GOT3 (cell line): ENCODE results near the gene TTC12.

ENCODE experiments used
- DNase-seq: peaks from one replicate; lab custom pipeline; 2025; ENCODE audit warnings: mixed read lengths; lab: John Stamatoyannopoulos, UW

The TTC12 gene, protein sequence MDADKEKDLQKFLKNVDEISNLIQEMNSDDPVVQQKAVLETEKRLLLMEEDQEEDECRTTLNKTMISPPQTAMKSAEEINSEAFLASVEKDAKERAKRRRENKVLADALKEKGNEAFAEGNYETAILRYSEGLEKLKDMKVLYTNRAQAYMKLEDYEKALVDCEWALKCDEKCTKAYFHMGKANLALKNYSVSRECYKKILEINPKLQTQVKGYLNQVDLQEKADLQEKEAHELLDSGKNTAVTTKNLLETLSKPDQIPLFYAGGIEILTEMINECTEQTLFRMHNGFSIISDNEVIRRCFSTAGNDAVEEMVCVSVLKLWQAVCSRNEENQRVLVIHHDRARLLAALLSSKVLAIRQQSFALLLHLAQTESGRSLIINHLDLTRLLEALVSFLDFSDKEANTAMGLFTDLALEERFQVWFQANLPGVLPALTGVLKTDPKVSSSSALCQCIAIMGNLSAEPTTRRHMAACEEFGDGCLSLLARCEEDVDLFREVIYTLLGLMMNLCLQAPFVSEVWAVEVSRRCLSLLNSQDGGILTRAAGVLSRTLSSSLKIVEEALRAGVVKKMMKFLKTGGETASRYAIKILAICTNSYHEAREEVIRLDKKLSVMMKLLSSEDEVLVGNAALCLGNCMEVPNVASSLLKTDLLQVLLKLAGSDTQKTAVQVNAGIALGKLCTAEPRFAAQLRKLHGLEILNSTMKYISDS

DNA sequence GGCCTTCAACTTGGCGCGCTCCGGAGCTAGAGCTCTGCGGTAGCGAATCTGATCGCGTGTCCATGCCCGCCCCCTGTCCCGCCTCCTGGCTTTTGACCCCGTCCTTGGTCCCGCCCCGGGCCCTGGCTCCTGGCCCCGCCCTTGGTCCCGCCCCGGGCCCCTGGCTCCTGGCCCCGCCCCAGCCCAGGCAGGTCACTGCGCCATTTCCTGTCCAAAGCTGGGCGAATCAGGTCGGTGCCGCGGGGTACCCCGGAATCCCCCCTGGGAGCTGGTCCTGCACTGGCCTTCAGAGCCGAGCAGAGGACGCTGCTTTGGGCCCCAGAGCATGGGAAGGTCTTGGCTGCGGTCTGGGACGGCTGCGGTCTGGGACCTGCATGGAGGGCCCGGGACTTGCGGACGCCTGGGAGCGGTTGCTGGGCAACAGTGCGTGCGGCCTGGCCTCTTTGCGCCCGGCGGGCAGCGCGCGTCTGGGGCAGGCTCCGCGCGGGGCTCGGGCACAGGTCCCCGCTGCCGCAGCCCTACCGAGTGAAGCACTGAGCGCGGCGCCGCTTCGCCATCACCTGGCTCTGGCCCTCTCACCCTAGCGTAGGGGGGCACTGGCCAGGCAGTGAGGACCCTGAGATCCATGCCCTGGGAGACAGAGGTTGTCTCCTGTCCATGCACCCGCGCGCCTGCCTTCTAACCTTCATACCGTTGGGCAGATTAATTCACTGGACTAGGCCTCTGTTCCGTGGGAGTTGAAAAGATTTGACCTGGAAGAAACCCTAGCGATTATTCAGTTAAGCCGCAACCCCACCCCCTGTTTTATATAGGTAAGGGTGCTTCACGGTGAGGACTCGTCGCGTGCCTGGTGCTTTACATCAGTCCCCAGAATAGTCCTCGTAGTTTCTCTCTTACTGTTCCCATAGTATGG, at the start of gene TTC12:
TTC12 (plus strand) TSS at position 195 of the 913 bp plus-strand sequence. CDS start 1,675 bp downstream, outside the sequence.
- DNase-seq, result no peak

DNA sequence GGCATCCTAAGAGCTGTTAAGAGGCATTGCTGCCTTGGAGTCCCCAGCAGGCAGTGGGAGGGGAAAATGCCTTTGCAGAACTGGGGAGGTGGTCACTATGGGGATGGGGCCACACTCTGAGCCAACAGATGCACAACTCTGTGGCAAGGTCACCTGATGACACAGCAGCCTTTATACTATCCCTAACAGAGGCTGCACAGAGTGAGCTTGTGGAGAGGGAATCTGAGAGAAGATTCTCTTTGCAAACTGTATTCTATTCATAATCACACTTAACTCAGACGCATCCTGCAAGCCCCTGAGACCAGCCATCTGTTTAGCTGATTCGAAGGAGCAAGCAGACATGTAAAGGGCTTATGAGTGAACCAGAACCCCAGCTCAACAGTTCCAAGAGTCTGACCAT, 49.0 kb upstream of the TTC12 start:
- no peak for DNase-seq

DNA sequence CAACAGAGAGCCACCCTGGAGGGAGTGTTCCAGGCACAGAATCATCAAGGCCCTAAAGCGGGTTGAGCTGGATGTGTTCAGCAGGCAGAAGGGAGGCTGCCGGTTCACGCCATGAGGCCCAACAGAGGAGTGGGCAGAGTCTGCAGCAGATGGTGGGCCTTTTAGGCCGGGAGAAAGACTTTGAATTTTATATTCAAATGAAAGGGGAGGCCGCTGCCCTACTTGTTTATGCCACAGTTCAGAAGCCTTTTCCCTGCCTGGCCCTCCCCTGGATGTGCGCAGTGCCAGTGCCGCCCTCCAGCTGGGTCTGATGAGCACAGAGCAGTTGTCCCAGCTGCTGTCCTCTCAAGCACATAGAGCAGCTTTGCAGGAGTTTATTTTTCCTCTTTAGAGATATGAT, 46.9 kb upstream of the TTC12 start:
- no peak for DNase-seq

DNA sequence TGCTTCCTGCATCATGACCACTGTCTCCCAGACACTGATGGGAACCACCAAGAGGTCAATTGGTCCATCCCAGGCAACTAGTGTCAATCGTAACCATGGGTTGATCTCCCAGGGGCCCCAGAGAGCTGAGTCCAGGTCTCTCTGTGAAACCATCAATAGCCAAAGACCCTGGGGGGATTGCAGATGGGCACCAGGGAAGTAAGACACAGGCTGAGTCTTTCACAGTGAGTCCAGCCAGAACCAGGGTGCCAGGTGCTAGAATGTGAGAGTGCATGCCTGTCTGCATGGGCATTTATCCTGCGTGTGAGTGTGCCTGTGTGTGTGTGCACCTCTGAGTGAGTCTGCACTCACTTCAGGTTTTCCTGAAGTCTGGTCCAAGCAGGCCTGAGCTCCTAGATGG, 45.3 kb upstream of the TTC12 start:
- no peak for DNase-seq

DNA sequence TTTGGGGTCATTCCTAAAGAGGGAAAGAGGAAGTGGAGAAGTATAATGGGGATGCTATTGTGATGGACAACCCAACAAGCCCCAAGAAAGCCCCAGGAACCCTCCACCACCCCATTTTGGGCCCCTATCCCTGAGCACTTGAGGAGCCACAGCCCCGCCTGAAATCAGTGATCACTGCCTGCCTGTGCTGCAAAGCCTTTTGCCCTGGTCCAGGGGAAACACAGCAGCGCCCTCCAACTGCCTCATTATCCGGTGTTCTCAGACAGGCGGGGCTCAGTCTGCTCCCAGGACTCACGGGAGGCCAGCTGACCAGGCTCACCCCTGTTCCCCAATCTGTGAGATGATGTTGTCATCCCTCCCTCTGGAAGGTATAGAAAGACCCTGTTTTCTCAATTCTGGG, 44.7 kb upstream of the TTC12 start:
- DNase-seq, result no peak

DNA sequence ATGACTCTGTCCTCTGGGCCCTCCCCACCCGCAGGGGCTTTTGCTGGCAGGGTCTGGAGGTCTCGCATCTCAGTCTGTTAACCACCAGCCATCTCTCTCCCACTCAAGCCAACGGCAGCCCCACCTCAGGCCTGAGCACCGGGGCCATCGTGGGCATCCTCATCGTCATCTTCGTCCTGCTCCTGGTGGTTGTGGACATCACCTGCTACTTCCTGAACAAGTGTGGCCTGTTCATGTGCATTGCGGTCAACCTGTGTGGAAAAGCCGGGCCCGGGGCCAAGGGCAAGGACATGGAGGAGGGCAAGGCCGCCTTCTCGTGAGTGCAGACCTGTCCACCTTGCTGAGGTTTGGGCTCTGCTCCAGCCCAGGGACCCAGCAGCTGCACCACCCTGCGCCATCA, 44.3 kb upstream of the TTC12 start:
- no peak for DNase-seq

DNA sequence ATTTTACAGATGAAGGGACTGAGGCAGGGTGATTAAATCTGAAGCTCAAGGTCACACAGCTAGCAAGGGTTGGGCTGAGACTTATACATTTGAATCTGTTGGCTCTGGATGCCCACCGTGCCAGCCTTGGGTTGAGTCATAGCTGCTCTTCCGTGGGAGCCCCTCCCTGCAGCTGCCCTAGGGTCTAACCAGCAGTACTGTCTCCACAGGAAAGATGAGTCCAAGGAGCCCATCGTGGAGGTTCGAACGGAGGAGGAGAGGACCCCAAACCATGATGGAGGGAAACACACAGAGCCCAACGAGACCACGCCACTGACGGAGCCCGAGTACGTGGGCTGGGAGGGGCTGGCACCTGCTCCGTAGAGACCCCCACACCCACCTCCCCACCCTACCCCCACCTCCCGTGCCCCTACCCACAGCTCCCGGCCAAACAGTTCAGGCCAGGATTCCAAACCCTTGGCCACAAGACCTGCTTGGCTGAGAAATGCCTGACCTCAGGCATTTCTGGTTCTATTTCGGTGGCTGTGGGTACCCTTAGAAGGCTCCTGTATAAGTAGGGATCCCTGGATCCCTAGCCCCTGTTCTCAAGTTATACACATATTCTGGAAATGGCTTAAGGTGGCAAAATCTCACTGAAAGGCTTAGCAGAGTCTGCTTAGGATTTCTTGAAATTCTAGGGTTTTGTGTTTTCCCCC, 42.7 kb upstream of the TTC12 start:
- DNase-seq, result no peak

DNA sequence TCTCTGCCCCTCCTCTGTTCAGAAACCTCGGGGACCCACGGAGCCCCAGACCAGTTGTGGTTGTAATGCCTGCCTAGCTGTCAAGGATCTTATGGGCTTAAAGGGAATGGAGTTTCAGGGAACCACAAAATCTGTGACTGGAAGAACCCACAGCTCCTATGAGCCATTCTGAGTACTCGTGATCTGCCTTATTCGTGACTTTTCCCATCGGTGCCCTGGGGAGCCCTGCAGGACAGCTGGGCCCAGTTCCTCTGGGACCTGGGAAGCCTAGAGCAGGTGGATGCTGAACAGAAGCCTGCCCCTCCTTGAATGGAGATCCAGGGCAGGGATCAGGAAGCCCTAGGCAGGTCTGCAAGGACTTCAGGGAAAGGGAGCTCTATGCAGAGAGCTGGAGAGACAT, 42.1 kb upstream of the TTC12 start:
- no peak for DNase-seq

DNA sequence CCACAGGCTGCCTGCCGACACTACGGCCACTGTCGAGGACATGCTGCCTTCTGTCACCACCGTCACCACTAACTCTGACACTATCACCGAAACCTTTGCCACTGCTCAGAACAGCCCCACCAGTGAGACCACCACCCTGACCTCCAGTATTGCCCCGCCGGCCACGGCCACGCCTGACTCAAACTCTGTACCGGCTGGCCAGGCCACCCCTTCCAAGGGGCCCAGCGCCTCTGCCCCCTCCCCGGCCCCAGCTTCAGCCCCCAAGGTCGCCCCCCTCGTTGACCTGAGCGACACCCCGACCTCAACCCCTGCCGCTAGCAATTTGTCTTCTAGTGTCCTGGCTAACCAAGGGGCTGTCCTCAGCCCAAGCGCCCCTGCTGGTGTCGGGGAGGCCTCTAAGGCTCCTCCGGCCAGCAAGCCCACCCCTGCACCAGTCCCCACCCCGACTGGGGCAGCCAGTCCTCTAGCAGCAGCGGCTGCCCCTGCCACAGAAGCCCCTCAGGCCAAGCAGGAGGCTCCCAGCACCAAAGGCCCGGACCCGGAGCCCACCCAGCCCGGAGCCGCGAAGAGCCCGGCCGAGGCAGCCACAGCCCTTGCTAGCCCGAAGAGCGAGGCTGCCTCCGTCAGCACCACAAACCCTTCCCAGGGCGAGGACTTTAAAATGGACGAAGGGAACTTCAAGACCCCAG, 41.3 kb upstream of the TTC12 start:
- no peak for DNase-seq

DNA sequence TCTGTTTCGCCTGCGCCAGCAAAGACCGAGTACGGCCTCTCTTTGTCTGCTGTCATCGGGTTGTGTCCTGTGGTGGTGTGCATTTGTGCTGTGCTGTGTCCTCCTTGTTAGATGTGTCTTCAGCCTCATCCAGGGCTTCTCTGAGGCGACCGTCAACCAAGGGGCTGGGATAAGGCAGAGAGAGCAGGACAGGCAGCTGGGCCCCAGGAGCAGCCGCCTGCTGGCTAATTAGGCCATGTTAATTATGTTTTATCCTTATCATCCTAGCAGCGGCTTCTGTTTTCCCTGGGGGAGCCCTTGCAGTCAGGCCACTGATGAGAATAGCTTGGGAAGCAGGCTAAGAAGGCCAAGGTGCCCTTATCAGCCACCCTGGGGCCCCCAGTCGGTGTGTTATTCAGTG, 40.7 kb upstream of the TTC12 start:
- no peak for DNase-seq

DNA sequence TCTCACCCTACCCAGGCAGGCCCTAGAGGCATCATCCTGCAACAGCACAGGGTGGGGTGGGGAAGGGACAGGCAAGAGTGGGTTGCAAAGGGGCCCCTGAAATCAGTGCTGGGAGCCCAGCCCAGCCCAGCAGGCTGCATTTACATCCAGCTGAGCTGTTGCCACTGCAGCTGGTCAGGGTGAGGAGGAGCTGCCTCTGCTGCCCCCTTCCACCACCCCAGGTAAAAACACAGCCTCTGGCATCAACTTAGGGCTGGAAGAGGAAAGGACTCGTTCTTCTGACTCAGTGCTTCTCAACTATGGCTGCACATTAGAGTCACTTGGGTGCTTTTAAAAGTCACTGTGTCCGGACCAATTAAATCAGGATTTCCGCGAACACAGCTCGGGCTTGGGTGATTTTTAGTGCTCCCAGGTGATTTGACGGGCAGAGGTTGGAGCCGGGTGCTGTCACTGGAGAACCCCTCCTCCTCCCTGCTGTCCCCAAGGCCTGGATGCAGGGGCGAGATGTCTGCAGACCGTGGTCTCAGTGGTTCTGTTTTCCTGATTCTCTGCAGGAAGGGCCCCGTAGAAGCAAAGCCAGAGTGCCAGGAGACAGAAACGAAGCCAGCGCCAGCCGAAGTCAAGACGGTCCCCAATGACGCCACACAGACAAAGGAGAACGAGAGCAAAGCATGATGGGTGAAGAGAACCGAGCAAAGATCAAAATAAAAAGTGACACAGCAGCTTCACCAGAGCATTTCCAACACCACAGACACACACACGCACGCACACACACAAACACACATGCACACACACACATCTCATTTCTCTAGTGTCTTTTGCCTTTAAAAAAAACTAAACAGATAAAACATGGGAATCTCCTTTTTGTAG, 39.4 kb upstream of the TTC12 start:
- no peak for DNase-seq

DNA sequence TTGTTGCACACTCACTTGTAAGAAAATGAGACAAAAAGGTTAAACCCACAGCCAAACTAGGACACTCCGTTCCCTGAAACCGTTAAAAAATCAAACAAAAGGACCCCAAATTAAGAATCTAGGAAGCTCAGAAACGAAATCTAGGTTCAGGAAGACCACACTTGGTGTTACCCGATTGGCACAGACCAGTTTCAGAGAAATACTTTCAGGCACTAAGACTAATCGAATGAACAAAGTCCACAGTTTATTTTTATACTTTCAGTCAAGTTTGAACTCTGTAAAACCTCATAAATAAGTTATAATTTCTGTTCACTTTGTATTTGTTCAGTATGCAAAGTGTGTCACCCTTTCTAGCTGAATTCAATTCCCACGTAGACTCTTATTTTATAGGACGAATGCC, 38.8 kb upstream of the TTC12 start:
- DNase-seq, result no peak

DNA sequence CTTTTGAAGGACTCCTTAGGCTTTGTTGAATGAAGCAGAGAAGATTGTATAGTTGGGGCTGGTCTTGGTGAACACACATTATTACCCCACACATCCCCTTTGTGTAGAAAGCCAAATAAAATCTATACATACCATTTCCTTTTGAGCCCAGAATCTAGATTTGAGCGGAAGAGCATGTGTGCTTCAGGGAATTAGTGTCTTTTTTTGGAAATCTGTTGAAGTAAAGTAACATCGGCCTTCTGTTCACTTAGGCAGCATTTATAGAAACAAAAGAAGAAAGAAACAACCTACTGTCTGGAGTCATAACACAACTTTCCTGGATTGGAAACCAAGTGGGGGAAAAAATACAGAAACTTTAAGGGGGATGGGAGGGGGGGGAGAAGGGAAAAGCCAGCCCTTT, 37.9 kb upstream of the TTC12 start:
- DNase-seq, result no peak

DNA sequence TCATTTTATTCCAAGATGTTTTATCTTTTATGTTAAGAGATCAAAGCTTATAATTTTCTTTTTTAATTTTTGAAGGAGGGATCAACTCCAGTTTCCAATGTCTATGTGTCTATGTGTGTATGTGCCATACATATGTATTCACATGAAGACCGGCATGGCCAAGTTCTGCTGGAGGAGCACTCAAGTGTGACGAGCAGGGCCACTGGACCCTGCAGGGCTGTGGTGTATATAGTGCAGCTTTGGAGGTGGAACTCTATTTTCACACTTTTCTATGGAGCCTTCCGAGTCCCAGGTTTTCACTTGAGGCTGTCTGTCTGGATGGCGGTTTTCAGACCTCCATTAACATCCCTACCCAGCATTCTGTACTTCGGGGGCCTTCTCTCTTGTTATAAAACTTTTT, 36.5 kb upstream of the TTC12 start:
- DNase-seq, result no peak

DNA sequence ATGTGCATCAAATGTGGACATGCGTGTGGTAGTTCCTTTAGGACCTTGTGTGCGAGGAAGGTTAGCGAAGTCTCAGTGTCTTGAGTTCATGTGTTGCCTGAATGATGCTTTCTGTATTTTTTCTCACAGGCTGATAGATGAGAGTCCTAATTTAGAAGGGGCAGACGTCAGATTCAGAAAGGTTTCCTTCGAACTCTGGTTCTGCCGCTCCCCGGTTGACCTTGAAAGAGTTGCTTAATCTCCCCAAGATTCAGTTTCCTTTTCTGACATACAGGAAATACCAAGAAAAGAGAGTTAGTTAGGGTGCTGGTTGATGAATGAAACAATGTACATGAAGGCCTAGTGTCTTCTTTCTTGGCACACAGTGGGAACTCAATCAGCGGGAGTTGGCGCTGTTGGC, 35.9 kb upstream of the TTC12 start:
- DNase-seq, result no peak

DNA sequence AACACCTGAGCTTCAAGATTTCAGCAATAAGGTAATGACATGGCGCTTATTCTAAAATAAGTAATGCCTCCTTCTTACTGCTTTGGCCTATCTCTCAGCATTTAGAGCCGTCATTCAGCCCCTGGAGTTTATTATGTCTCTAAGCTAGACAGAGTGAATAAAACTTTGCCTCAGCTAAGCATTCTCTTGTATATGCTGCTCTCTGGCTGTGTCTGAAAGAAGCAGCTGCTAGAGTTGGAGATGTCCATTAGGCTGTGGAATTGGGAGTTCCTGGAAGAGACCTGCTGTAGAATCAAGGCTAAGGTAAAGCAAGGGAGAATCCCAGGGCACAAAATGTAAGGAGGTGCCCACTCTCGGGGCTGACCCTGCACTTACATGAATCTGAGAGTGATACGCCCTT, 35.5 kb upstream of the TTC12 start:
- no peak for DNase-seq

DNA sequence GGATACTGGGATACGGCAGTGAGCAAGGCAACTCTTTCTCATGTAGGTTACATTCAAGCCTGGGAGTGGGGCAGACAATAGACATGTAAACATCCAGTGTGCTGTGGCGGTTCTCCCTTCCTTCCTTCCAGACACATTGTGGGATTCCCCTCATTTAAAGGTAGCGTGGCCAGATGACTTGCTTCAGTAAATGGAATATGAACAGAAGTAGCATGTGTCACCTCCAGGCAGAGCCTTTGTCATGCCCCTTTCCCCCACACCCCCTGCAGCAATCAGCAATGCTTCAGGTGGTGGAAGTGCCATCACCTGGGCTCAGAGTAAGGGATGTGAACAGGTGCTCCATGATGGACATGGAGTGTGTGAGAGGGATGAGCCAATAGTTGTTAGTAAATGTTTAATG, 34.8 kb upstream of the TTC12 start:
- no peak for DNase-seq

DNA sequence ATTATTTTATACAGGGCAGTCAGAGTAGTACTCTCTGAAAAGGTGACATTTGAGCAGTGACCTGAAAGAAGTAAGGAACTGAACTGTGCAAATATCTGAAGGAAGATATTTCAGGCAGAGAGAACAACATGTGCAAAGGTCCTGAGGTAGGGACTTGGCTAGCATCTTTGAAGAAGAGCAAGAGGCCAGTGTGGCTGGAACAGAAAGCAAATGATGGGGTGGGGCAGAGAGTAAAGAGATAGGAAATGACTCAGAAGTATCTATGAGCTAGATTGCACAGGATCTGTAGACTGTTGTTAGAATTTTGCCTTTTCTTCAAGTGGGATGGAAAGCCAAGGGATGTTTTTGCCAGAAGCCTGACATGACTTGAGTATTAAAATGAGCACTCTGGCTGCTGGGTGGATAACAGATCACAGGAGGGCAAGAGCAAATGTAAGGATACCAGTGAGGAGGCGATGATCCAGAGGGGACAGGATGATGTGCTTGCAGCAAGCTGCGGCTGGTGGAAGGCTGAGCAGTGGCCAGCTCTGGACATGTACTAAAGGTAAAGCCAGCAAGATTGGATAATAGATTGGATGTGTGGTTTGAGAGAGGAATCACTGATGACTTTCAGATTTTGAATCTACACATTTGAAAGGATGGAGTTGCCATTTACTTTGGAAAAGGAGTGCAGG, 33.2 kb upstream of the TTC12 start:
- DNase-seq, result no peak

DNA sequence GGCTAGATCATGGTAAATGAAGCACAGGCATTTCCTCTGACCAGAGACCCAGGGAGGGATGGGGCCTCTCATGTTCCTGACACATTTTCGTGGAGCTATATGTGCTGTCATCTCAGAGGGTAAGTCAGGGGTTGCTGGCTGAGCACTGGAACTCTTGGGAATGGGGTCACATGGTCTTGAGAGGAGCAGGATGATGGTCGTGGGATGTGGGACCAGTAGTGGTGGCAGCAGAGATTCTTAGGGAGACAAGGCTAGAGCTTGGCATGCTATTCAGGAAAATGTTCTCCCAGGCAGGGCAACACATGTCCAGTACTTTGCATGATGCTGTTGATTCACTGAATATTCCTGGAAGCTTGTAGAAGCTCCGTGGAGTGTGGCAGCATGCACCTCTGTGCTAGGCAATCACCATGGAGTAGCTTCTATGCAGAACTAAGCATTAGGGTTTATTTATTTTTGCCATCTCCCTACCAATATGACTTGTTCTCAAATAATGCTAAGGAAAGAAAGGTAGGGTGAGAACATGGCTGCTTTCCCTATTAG, 31.4 kb upstream of the TTC12 start:
- no peak for DNase-seq

DNA sequence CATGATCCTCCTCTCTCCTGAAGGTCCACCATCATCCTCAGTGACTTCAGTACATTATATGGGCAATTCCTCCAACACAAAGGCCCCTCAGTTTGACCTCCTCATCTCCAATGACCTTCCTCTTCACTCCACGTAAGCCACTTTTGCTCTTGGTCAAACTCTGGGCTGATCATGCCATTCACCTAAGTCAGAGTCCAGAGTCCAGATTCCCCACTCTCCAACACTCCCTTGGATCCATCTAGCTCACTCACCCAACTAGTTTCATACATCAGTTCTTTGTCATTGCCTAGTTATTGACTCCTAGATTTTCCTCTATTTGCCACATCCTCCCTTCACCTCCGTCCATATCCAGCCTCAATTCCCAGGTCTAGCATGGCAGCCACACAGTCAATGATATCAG, 30.5 kb upstream of the TTC12 start:
- no peak for DNase-seq
